WERI-Rb-1 (cell line): Measurements from ENCODE around the gene SMIM38.
A peak's percentile ranks its signal among the peaks of the same experiment; 100 is the strongest.

ENCODE experiments used
- DNase-seq: peaks from one replicate; pipeline ENCODE4 v3.0.0-alpha.2; 2020
- H3K27ac ChIP-seq: fragments of 250-450 bp; sonication (Bioruptor Pico); 2 replicates; pipeline ENCODE4 v1.5.1; 2020; ENCODE audit warnings: mild to moderate bottlenecking, moderate library complexity
- H3K27me3 ChIP-seq: fragments of 250-450 bp; sonication (Bioruptor Pico); 2 replicates; pipeline ENCODE4 v1.5.1; 2021; ENCODE audit warnings: mild to moderate bottlenecking, low read depth, moderate library complexity; ENCODE audit not compliant: insufficient read depth, severe bottlenecking
- H3K36me3 ChIP-seq: fragments of 250-450 bp; sonication (Bioruptor Pico); 2 replicates; pipeline ENCODE4 v1.5.1; 2020; ENCODE audit warnings: mild to moderate bottlenecking, moderate library complexity
- H3K4me3 ChIP-seq: 2 replicates; pipeline ENCODE4 v1.5.1; 2011; ENCODE audit warnings: low read depth, mild to moderate bottlenecking, control low read depth, low read length
- H3K9me3 ChIP-seq: fragments of 250-450 bp; sonication (Bioruptor Pico); 2 replicates; pipeline ENCODE4 v1.5.1; 2021; ENCODE audit warnings: mild to moderate bottlenecking, moderate library complexity; ENCODE audit not compliant: severe bottlenecking
- TF ChIP-seq, protein P1 (sequence below): IDR thresholded peaks from 2 replicates; pipeline ENCODE4 v1.5.1; 2011; ENCODE audit warnings: low read depth, mild to moderate bottlenecking, control low read depth, inconsistent platforms, low read length

SMIM38 gene

DNA sequence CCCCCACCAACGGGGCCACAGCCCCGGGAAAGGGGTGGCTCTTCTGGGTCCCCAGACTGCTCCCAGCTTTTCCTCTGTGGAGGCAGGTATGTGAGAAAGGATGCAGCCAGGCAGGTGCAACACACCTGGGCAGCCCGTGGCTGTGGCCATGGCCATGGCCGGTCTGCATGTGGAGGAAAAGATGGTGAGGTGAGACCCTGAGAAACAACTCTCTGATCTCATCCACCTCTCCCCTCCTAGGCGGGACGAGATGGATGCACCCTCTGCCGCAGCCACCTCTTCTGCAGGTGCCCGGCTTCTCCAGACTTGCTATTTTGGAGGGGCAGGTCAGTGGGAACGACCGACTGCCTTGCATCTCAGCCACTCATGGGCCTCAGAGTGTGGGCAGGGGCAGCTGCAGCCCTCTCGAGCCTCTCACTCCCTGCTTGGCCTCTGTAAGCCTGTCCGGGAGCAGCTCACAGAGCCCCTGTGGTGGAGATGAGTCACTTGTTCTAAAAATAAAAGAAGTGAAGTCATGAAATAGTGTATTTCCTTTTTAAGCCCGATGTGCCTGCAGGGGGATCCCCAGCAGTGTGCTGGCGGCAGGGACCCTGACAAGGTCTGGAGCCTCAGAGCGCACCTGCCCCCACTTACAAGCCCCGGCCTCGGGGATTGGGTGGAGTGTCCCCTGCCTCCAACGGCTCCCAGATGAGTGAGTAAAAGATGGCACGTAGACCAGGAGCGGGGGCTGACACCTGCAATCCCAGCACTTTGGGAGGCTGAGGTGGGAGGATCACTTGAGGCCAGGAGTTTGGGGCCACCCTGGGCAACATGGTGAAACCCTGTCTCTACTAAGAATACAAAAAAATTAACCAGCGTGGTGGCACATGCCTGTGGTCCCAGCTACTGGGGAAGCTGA is 10.7 kb downstream of the SMIM38 start:
- no peaks in the 10 kb centered on the region for H3K36me3 ChIP-seq
- peak; percentile 29 for DNase-seq
- H3K4me3 ChIP-seq, result no peak overlapping the region
- no peaks in the 10 kb centered on the region for H3K27me3 ChIP-seq
- peaks cover 2% of the 10 kb centered on the region for H3K9me3 ChIP-seq
- H3K27ac ChIP-seq, result no peak overlapping the region
- TF ChIP-seq, protein P1, sequence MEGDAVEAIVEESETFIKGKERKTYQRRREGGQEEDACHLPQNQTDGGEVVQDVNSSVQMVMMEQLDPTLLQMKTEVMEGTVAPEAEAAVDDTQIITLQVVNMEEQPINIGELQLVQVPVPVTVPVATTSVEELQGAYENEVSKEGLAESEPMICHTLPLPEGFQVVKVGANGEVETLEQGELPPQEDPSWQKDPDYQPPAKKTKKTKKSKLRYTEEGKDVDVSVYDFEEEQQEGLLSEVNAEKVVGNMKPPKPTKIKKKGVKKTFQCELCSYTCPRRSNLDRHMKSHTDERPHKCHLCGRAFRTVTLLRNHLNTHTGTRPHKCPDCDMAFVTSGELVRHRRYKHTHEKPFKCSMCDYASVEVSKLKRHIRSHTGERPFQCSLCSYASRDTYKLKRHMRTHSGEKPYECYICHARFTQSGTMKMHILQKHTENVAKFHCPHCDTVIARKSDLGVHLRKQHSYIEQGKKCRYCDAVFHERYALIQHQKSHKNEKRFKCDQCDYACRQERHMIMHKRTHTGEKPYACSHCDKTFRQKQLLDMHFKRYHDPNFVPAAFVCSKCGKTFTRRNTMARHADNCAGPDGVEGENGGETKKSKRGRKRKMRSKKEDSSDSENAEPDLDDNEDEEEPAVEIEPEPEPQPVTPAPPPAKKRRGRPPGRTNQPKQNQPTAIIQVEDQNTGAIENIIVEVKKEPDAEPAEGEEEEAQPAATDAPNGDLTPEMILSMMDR, result no peak

DNA sequence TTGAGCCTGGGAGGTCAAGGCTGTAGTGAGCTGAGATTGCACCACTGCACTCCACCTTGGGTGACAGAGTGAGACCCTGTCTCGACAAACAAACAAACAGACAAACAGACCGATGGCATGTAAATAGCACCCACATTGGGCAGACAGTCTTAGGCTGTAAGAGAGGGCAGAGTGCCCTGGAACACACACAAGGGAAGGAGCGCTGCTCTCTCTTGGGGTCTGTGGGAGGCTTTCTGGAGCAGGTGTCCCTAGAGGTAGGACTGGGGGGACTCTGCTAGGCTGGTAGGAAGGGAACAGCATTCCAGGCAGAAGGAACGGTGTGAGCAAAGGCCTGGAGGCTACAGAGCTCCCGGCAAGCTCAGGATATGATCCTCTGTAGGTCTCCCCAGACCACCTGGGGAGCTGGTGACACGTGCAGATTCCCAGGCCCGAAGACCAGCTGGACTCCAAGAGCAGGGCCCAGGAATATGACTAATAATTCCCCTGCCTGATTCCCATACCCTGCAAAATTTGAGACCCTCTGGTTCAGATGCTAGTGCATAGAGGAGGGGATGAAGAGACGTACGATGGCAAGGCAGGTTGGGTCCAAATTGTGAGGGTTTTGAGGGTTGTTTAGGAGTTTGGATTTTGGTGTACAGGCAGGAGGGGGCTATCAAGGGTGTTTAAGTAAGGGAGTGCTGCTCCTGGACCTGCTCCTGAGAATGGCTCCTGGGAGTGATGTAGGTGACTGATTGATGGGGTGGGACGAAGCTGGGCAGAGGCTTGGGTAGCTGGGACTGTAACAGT is 11.6 kb downstream of the SMIM38 start:
- DNase-seq, result no peak
- no peak overlapping the region for H3K4me3 ChIP-seq
- H3K36me3 ChIP-seq, result no peaks in the 10 kb centered on the region
- H3K9me3 ChIP-seq, result peaks cover 2% of the 10 kb centered on the region
- TF ChIP-seq, protein P1, result no peak
- no peak overlapping the region for H3K27ac ChIP-seq
- H3K27me3 ChIP-seq, result no peaks in the 10 kb centered on the region

DNA sequence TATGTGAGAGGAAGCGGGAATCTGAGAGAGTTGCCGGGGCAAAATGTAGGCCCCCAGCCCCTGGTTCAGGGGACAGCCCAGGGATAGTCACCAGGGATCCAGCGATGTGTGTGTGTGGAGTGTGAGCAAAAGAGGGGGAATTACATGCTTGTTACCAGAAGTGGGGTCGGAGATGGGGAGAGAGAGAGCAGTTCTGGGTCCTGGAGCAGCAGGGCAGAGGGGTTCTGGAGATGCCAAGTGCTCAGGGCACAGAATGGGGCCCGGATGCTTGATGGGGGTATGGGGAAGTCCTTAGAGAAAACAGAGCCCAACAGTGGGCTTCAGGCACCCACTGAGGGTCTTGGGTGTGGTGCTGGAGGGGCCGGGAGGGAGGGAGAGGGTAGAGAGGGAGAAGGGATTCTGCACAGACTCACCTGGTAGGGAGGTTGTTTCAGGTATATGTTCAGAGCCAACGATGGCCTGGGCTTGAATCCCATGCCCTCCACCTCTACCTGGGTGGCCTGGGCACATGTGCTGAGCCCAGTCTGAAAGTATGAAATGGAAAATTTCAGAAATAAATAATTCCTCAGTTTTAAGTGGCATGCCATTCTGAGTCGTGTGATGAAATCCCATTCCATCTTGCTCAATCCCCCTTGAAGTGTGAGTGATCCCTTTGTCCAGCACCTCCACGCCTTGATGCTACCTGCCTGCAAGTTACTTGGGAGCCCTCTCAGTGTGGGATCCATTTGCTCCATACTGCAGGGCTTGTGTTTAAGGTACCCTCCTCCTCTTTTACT is 12.4 kb downstream of the SMIM38 start:
- TF ChIP-seq, protein P1, result no peak
- H3K27me3 ChIP-seq, result no peaks in the 10 kb centered on the region
- H3K4me3 ChIP-seq, result no peak overlapping the region
- no peak overlapping the region for H3K27ac ChIP-seq
- DNase-seq, result no peak
- H3K9me3 ChIP-seq, result peaks cover 2% of the 10 kb centered on the region
- H3K36me3 ChIP-seq, result no peaks in the 10 kb centered on the region

DNA sequence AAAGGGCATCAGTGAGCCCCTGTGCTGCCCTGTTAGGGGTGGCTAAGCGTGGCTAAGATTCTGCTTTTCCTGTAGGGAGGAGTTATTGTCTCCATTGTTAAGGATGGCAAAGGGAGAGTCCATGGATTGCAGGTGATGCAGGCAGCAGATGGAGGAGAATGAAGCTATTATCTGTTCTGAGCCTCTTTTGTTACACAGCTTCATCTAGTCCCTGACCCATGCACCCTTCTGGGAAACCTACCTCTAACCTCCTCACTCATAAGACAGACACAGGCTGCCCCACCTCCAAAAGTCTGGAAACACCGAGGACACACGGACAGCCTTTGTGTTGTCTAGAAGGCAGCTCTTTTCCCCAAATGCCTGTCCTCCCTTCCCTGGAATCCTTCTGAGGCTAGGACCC is 13.7 kb downstream of the SMIM38 start:
- no peak overlapping the region for H3K27ac ChIP-seq
- TF ChIP-seq, protein P1, result no peak
- no peak for DNase-seq
- H3K9me3 ChIP-seq, result no peaks in the 10 kb centered on the region
- no peaks in the 10 kb centered on the region for H3K27me3 ChIP-seq
- no peaks in the 10 kb centered on the region for H3K36me3 ChIP-seq
- H3K4me3 ChIP-seq, result no peak overlapping the region

DNA sequence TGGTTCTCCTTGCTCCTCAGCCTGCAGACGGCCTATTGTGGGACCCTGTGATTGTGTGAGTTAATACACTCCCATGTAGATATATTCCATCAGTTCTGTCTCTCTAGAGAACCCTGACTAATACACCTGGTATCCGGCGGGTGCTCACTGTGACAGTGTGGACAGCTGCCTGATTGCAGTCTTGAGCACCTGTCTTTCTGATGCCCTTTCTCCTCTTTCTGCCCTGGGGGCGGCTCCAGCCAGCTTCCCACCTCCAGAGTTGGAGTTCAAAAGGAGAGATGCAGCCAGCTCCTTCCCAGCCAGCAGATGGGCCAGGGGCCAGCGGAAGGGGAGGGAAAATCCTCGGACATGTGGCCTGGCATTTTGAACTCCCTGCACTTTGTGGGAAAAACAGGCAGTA is 15.0 kb downstream of the SMIM38 start:
- TF ChIP-seq, protein P1, result no peak

More for the DNA sequence above, 15.0 kb downstream of the SMIM38 start:
- no peaks in the 10 kb centered on the region for H3K27me3 ChIP-seq
- H3K4me3 ChIP-seq, result no peak overlapping the region
- peak; percentile 30 for DNase-seq
- no peak overlapping the region for H3K27ac ChIP-seq
- H3K9me3 ChIP-seq, result no peaks in the 10 kb centered on the region
- no peaks in the 10 kb centered on the region for H3K36me3 ChIP-seq
